Limb (tissue), 2 donors: ENCODE data around the gene DIRAS3.
A peak's percentile ranks its signal among the peaks of the same experiment; 100 is the strongest.
"Not testable (repeated sequence)": the region's sequence is repeated elsewhere in the genome, so short reads cannot be mapped to it uniquely, and the experiment has no call there.

Experiments
- DNase-seq, 2 donors: peaks; one replicate each; pipeline ENCODE4 v3.0.0-alpha.2; 2016; ENCODE audit errors: extremely low spot score in 2 of 2

Gene DIRAS3

GRCh38 chr1:68049941-68050878 lies at the start of gene DIRAS3:
Gene DIRAS3 (minus strand): TSS chr1:68050627. CDS start chr1:68047297, 3,330 bp downstream.
- peak in 1 of 2 donors; percentile 49 for DNase-seq

GRCh38 chr1:68093737-68094136 lies 43.3 kb upstream of the DIRAS3 start:
- DNase-seq = no peak

GRCh38 chr1:68087184-68087583 lies 36.8 kb upstream of the DIRAS3 start:
- no peak for DNase-seq

GRCh38 chr1:68085752-68086151 lies 35.3 kb upstream of the DIRAS3 start:
- no peak for DNase-seq

- DNase-seq = no peak
Measured at GRCh38 chr1:68083686-68084085, 33.3 kb upstream of the DIRAS3 start.

- no peak for DNase-seq
Measured at GRCh38 chr1:68081775-68082283, 31.4 kb upstream of the DIRAS3 start.

- DNase-seq = no peak
Measured at GRCh38 chr1:68078647-68079046, 28.2 kb upstream of the DIRAS3 start.

GRCh38 chr1:68074472-68074871 lies 24.0 kb upstream of the DIRAS3 start:
- no peak for DNase-seq

- no peak for DNase-seq
Measured at GRCh38 chr1:68065766-68066165, 15.3 kb upstream of the DIRAS3 start.

GRCh38 chr1:68058053-68058452 lies 7.6 kb upstream of the DIRAS3 start:
- not testable (repeated sequence) for DNase-seq

GRCh38 chr1:68057564-68057963 lies 7.1 kb upstream of the DIRAS3 start:
- DNase-seq = no peak

GRCh38 chr1:68057050-68057449 lies 6.6 kb upstream of the DIRAS3 start:
- DNase-seq = no peak

- peak in 1 of 2 donors; percentile 72 for DNase-seq
Measured at GRCh38 chr1:68051475-68051874, 1.0 kb upstream of the DIRAS3 start.

GRCh38 chr1:68047659-68048026 lies 2.8 kb downstream of the DIRAS3 start:
- DNase-seq = no peak

GRCh38 chr1:68046885-68047658 lies 3.4 kb downstream of the DIRAS3 start:
- DNase-seq = no peak

- DNase-seq = no peak
Measured at GRCh38 chr1:68046423-68046822, 4.0 kb downstream of the DIRAS3 start.

- DNase-seq = no peak
Measured at GRCh38 chr1:68045511-68046180, 4.8 kb downstream of the DIRAS3 start.

- no peak for DNase-seq
Measured at GRCh38 chr1:68043443-68044090, 6.9 kb downstream of the DIRAS3 start.

- DNase-seq = no peak
Measured at GRCh38 chr1:68036946-68037345, 13.5 kb downstream of the DIRAS3 start.

- no peak for DNase-seq
Measured at GRCh38 chr1:68029444-68029843, 21.0 kb downstream of the DIRAS3 start.

- no peak for DNase-seq
Measured at GRCh38 chr1:68028566-68028965, 21.9 kb downstream of the DIRAS3 start.
